Activated naive CD4-positive, alpha-beta T cell treated with anti-CD3 and anti-CD28 coated beads, Interleukin-2, amount 50 U/mL, for 72 hours (primary cell): Measurements from ENCODE around the gene SEMA3A. TPM values are rescaled to one million over a fixed set of nuclear protein-coding genes. Genes with fewer than 3 reads are reported as not detected.
"Not testable (repeated sequence)": the region's sequence is repeated elsewhere in the genome, so short reads cannot be mapped to it uniquely, and the experiment has no call there.

Source experiments
- ATAC-seq, 2 donors: fragments of 150-1000 bp; cut with Tn5 transposase; 2 replicates each; pipeline ENCODE4 v1.10.0; 2021; ENCODE audit warnings: mild to moderate bottlenecking in 2 of 2, moderate library complexity in 2 of 2
- DNase-seq, 2 donors: peaks; one replicate each; pipeline ENCODE4 v3.0.0; 2021 to 2022; ENCODE audit warnings: low spot score in 2 of 2
- H3K27ac Mint-ChIP-seq, 2 donors: one replicate each; pipeline ENCODE4 v1.8.0; 2022; ENCODE audit warnings: mild to moderate bottlenecking in 2 of 2, mixed read lengths in 2 of 2
- H3K36me3 Mint-ChIP-seq, 2 donors: one replicate each; pipeline ENCODE4 v1.8.0; 2022; ENCODE audit warnings: mixed read lengths in 2 of 2
- H3K9me3 Mint-ChIP-seq, 2 donors: one replicate each; pipeline ENCODE4 v1.8.0; 2022; ENCODE audit warnings: mixed read lengths in 2 of 2
- total RNA-seq, 2 donors: library from RNA; stranded (reverse); gene quantifications; one replicate each; pipeline ENCODE4 v1.2.3, GENCODE V29; 2022

The SEMA3A gene
- total RNA-seq, 2 donors from 2014 or later = 1.7 to 2.3 TPM

DNA sequence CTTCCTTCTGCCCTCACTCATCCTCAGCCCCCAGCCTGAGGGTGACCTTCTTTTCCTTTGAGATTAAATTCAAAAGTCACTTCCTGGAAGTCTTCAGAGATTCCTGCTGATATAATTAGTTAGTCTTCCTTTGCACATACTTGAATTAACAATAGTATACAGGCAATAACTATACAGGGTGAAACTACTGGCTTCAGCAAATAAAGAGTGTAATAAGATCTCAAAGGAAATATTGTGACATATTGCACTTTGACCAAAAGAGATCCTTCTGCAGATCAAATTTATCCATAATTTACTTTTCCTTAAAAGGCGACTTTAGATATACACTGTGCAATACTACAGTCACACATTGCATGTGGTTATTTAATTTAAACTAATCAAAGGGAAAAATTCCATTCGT lies 123.8 kb downstream of the SEMA3A start:
- DNase-seq = no peak
- Mint-ChIP-seq H3K9me3 (no peaks in the 10 kb centered on the region), H3K27ac (no peak overlapping the region), H3K36me3 (no peaks in the 10 kb centered on the region)
- ATAC-seq = no peak

DNA sequence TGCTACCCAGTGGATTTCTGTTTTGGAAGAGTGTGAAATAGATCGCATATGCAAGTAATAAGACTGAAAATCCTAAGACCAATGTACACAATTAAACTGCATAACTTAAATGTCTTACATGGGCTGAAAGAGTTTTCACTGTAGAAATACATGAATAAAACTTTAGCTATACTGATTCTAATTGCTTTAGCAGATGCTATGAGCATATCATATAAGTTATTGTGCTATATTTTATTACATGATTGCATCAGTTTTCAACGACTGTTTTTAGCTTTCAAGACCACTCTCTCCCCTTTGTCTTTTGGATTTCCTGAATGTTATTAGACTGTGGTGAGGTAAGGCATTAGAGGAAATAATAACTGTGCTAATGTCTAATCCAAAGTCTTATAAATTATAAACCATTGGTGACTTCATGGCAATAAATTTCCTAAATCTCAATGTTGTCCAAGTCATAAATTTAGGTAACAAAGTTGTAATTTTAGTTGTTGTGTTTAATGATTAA lies 124.5 kb downstream of the SEMA3A start:
- no peak for ATAC-seq

DNA sequence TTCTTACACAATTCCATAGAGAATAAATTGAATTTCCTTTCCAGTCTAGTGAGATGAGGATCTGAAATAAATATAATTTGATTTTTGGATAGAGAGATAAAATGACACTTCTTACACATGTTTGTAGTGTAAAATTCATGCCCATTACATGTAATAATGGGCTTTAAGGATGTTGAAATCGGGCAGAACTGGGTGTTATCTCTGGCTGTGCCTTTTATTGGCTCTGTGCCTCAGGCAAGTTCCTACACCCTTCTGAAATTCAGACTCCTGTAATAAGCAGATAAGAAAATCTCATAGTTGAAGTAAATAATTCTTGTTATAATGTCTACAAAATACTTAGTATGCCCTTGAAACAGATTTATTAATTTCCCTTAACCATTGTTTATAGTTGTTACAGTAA lies 125.6 kb downstream of the SEMA3A start:
- ATAC-seq (no peak), DNase-seq (no peak)
- H3K36me3 Mint-ChIP-seq = no peaks in the 10 kb centered on the region
- H3K27ac Mint-ChIP-seq = peak overlapping the region in 1 of 2 donors; percentile 57
- H3K9me3 Mint-ChIP-seq = no peaks in the 10 kb centered on the region

More for the DNA sequence above, 124.5 kb downstream of the SEMA3A start:
- no peaks in the 10 kb centered on the region for H3K36me3 Mint-ChIP-seq
- H3K27ac Mint-ChIP-seq = no peak overlapping the region
- no peak for DNase-seq
- H3K9me3 Mint-ChIP-seq = no peaks in the 10 kb centered on the region

DNA sequence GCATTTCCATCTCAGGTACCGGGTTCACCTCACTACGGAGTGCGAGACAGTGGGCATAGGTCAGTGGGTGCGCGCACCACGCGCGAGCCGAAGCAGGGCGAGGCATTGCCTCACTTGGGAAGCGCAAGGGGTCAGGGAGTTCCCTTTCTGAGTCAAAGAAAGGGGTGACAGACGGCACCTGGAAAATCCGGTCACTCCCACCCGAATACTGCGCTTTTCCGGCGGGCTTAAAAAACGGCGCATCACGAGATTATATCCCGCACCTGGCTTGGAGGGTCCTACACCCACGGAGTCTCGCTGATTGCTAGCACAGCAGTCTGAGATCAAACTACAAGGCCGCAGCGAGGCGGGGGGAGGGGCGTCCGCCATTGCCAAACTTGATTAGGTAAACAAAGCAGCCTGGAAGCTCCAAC lies 132.1 kb downstream of the SEMA3A start:
- H3K36me3 Mint-ChIP-seq, DNase-seq, H3K9me3 Mint-ChIP-seq, H3K27ac Mint-ChIP-seq, ATAC-seq: not testable (repeated sequence)

DNA sequence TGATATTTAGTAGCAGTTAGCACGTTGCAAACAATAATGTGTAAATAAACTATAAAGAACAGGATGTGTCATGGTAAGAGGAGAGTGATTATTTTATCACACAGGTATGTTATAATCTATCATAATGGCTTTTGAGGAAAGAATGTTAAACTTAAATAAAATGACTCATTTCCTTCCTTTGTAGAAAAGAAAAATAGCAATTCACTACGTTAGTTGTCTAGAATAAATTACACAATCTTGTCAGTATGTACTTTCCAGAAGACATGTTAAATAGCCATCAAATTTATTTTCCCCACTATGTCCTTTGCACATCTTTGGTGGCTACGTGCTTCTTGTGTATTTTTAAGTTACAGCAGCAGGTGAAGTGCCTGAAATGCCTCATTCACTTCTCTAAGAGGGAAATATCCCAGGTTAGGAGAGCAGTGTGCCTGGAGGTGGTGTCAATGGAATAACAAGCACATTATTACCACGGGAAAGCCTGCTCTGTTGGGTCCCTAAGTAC lies 133.8 kb downstream of the SEMA3A start:
- no peak for ATAC-seq
- H3K36me3 Mint-ChIP-seq = no peaks in the 10 kb centered on the region

DNA sequence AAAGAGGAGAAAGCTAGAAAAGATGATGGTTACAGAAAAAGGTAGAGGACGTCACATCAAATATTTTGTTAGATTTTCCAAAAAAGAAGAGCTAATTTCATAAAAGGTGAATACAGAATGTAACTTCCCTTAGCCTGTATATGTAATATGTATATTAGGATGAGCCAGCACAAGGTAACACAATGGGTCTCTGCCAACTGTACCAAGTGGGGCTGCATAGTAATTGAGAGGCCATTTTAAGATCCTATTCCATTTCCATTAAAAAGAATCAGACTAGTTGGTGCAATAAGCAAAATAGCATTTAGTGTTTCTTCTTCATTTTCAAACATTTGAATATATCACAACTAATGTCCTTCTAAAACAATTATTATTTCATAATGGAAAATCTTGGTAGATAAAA lies 134.6 kb downstream of the SEMA3A start:
- Mint-ChIP-seq H3K36me3 (no peaks in the 10 kb centered on the region), H3K27ac (no peak overlapping the region), H3K9me3 (no peaks in the 10 kb centered on the region)
- DNase-seq (no peak), ATAC-seq (no peak)

More for the DNA sequence above, 133.8 kb downstream of the SEMA3A start:
- no peak overlapping the region for H3K27ac Mint-ChIP-seq
- no peak for DNase-seq
- H3K9me3 Mint-ChIP-seq = no peaks in the 10 kb centered on the region

DNA sequence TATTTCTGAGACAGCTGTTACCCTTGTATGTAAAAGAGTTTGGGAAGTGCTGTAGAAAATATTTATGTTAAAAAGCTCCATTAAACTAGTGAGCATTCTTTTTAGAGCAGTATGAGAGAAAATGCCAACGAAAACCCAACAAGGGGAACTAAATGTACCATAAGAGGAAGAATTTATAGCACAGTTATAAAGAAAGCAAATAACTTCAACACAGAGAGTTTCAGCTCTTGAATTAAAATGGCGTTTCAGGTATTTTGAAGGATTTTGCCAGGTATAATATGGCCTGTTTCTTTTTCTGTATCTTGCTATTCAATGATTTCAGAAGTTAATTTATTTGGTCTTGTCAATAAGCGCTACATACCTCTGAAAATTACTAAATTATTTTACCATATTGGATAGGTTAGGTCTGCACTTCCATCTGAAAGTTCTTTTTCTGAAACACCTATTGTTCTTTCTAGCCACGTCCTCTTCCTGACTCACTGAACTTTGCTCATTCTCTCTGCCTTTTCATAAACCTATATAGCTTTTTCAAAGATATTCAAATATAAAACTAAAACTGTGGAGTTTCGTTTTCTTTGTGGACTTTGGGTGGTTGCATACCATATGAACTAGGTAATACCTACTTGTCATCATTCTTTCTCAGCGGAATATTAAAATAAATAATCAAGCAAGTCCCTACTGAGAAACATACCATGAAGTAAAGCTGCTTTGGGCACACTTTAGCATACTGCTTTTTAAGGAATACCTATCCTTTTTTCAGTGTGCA lies 136.1 kb downstream of the SEMA3A start:
- H3K27ac Mint-ChIP-seq = no peak overlapping the region
- H3K9me3 Mint-ChIP-seq = no peaks in the 10 kb centered on the region
- ATAC-seq = no peak
- DNase-seq = no peak
- no peaks in the 10 kb centered on the region for H3K36me3 Mint-ChIP-seq

DNA sequence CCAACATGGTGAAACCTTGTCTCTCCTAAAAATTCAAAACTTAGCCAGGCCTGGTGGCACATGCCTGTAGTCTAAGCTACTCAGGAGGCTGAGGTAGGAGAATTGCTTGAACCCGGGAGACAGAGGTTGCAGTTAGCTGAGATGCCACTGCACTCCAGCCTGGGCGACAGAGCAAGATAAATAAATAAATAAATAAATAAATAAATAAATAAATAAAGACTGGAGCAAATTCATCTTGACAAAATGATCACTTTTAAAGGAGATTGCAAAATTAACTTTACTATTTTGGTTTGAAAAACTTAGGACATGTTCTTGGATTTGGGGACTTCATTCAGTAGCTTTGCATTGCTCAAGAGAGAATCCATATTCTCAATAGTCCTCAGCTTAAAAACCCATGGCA lies 137.0 kb downstream of the SEMA3A start:
- Mint-ChIP-seq H3K27ac (no peak overlapping the region), H3K36me3 (no peaks in the 10 kb centered on the region), H3K9me3 (no peaks in the 10 kb centered on the region)
- DNase-seq (no peak), ATAC-seq (no peak)

DNA sequence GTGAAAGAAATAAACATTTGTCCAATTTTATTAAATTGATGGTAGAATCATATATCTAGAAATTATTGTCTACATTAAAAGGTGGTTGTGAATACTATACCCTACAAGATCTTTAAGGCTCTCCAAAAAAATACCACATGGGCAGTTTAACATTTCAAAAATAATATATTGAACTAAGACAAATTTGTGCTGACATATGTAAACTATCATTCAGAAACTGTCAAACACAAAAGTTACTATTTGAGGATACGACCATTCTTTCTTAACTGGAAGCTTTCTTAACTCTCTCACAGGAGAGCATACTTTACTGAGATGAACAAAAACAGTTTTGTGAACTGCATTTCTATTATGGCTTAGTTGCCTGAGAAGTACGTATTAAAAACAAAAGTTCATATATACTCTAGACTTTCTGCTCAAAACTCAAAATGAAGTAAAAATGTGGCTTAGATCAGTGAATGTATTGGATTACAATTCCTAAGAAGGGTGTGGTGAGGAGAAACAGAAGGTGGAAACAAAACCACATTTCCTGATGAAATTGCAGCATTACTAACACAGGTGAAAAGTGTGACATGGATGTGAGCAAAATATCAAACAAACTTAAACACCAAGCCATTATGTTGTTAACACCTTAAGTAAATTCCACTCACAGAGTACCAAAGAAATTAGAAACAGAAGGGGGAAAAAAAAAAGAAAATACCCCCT lies 138.5 kb downstream of the SEMA3A start:
- DNase-seq (no peak), ATAC-seq (no peak)
- H3K27ac Mint-ChIP-seq = no peak overlapping the region
- H3K9me3 Mint-ChIP-seq = no peaks in the 10 kb centered on the region
- H3K36me3 Mint-ChIP-seq = no peaks in the 10 kb centered on the region

DNA sequence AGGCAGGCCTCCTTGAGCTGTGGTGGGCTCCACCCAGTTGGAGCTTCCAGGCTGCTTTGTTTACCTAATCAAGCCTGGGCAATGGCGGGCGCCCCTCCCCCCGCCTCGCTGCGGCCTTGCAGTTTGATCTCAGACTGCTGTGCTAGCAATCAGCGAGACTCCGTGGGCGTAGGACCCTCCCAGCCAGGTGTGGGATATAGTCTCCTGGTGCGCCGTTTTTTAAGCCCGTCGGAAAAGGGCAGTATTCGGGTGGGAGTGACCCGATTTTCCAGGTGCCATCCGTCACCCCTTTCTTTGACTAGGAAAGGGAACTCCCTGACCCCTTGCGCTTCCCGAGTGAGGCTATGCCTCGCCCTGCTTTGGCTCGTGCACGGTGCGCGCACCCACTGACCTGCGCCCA lies 139.4 kb downstream of the SEMA3A start:
- not testable (repeated sequence) for ATAC-seq, H3K36me3 Mint-ChIP-seq, H3K27ac Mint-ChIP-seq, DNase-seq, H3K9me3 Mint-ChIP-seq

DNA sequence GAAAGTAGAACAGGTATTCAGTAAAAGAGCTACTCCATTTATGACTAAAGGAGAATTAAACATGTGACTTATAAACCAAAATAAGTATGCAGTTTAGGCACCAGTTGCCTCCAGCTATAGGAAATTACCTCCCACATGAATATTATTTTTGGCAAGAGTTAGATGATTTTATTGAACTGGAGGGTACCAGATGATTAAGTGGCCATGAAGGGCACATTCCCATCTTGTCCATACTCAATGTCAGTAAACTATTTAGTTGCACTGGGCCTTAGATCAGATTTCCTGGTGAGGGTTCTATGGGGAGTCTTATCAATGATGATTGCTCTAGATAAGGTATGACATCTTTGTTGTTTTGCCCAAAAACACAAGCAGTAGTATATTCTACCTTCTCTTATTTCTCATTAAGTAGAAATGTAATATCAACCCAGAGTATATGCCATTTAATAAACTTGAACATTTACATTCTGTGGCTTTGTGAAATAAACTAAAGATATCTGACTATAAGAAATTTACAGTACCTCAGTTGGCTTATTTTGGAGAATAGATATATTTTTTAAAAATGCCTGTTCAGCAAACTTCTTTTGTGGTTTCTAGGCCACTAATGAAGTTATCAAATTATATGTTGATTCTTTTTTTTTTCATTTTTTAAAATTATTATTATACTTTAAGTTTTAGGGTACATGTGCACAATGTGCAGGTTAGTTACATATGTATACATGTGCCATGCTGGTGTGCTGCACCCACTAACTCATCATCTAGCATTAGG lies 145.3 kb downstream of the SEMA3A start:
- DNase-seq (no peak), ATAC-seq (no peak)
- no peaks in the 10 kb centered on the region for H3K9me3 Mint-ChIP-seq
- no peaks in the 10 kb centered on the region for H3K36me3 Mint-ChIP-seq
- H3K27ac Mint-ChIP-seq = no peak overlapping the region

DNA sequence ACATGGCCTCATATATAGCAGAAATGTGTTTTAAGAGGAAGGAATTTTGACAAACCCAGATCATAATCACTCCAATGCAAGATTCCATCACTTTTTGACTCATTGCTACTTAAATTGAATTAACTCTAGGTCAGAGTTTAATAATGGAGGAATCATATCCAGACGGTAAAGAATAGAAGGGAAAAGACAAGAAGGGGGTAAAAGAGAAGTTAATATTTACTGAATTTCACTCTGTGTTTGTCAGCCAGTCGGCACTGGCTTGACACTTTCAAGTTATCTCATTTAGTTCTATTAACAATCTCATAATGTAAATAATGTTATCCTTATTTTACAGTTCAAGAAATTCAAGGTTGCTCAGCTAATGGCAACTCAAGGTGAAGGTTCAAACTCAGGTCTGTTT lies 147.5 kb downstream of the SEMA3A start:
- no peaks in the 10 kb centered on the region for H3K9me3 Mint-ChIP-seq
- no peak overlapping the region for H3K27ac Mint-ChIP-seq
- ATAC-seq (no peak), DNase-seq (no peak)
- no peaks in the 10 kb centered on the region for H3K36me3 Mint-ChIP-seq

DNA sequence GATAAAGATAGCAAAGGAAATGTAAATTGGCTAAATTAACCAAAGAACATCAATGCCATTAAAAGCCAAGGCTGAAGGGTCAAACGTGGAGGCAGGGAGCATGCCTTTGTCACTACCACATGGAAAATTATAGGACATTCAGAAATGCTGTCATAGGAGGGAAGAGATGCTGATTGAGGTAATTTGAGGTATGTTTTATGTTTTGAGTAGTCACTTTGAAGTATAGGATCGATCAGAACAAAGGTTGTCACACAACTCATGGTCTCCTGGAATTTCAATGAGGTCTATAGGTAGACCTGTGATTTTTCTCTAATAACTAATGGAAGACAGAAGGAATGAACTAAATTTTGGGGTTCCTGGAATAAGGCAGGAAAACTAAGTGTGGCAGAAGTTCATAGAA lies 149.8 kb downstream of the SEMA3A start:
- H3K27ac Mint-ChIP-seq = no peak overlapping the region
- ATAC-seq (no peak), DNase-seq (no peak)
- no peaks in the 10 kb centered on the region for H3K9me3 Mint-ChIP-seq
- no peaks in the 10 kb centered on the region for H3K36me3 Mint-ChIP-seq

DNA sequence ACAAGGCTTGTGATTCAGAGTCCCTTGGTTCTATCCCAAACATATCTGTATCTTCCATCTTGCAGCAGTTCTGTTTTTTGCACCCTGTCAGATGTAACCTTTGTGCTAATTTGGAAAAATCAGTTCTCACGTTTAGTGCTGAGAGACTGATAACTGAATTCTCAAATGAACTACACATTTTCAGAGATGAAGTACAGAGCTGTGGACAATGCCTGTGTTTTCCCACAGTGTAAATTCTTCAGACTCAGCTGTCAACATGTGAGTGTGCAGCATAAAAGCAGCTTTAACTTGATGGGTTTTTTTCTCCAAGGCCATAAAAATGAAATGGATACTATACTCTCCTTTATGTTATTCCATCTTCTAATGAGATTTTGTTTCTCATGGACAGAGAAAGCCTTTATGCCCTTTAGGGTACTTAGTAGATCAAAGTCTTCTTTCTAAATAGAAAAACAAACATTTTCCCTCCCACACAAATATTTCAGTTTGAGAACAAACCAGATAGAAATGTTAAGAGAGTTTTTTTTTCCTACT lies 150.9 kb downstream of the SEMA3A start:
- H3K36me3 Mint-ChIP-seq = no peaks in the 10 kb centered on the region
- no peak for DNase-seq
- no peak for ATAC-seq
- no peak overlapping the region for H3K27ac Mint-ChIP-seq
- H3K9me3 Mint-ChIP-seq = no peaks in the 10 kb centered on the region

DNA sequence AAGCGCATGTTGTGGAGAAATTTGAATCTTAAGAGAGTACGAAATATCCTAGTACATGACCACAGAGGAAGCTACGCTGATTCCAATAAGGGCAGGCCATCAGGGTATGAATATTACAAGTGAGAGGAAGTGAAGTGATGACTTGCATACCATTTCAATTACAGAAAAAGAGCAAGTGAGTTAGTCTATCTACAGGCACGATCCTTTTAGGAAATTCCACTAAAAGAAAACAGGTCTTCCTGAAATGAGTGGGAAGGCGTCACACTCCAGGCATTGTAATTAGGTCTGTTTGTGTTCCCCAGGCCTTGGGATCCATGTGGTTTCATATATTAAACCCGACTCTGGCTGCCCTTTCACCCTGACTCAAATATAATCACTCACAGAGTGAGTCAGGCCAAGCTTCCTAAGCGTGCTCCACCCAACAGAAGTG lies 152.5 kb downstream of the SEMA3A start:
- no peaks in the 10 kb centered on the region for H3K36me3 Mint-ChIP-seq
- no peaks in the 10 kb centered on the region for H3K9me3 Mint-ChIP-seq
- ATAC-seq (no peak), DNase-seq (no peak)
- H3K27ac Mint-ChIP-seq = no peak overlapping the region

DNA sequence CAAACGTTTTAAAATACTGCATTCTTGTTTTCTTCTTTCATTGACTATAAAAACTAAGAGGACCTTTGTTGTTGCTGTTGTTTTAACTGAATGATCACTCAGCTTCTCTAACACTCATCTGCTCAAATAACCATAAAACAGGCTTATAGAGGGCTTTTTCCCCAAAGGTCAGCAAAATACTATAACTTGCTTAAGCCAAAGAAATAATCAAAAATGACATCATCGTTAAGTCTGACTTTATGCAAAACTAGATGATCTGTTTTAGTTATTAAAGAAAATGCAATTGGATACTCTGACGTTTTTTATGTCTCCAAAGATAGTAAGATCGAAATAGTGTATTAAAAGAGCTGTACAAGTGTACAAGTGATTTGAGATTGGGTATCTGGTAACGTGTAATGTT lies 152.9 kb downstream of the SEMA3A start:
- no peak for ATAC-seq

DNA sequence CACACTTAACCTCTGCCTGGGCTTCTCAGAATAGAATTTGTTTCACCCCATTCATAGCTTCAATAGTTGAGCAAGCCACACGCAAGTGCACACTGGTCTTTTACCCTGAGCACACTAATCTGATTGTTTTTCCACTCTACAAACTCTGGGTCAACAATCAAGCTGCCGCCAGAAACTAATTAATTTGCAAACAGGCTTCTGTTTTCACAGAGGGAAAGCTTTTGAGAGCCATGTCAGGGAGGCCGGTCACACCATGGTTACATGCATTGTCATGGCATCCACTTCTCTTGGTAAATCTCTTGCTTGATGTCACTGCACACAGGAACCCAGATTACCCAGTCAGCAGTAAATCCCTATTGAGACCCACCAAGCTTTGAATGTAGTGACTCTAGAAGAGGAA lies 154.2 kb downstream of the SEMA3A start:
- Mint-ChIP-seq H3K36me3 (no peaks in the 10 kb centered on the region), H3K9me3 (no peaks in the 10 kb centered on the region), H3K27ac (no peak overlapping the region)
- ATAC-seq (no peak), DNase-seq (no peak)

More for the DNA sequence above, 152.9 kb downstream of the SEMA3A start:
- no peaks in the 10 kb centered on the region for H3K36me3 Mint-ChIP-seq
- DNase-seq = no peak
- no peak overlapping the region for H3K27ac Mint-ChIP-seq
- no peaks in the 10 kb centered on the region for H3K9me3 Mint-ChIP-seq
